NCI-H2227 (cell line): Measurements from ENCODE around the gene PLAU.
A peak's percentile ranks its signal among the peaks of the same experiment; 100 is the strongest.
"Not testable (repeated sequence)": the region's sequence is repeated elsewhere in the genome, so short reads cannot be mapped to it uniquely, and the experiment has no call there.

ENCODE experiments used
- DNase-seq: peaks from one replicate; lab custom pipeline; 2025; ENCODE audit not compliant: unreplicated experiment; lab: John Stamatoyannopoulos, UW

PLAU gene

DNA sequence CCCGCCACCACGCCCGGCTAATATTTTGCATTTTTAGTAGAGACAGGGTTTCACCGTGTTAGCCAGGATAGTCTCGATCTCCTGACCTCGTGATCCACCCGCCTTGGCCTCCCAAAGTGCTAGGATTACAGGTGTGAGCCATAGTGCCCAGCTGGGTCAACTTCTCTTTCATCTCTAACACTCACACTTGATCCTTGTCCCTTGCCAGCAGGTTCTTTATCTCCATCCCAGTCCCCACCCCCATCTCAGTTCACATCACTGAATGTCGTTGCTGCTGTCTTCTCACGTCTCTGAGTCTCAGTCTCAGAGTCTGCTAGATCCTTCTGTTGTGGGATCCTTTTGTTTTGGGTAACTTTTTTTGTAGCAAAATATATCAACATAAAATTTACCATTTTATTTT, 15.6 kb upstream of the PLAU start:
- not testable (repeated sequence) for DNase-seq

DNA sequence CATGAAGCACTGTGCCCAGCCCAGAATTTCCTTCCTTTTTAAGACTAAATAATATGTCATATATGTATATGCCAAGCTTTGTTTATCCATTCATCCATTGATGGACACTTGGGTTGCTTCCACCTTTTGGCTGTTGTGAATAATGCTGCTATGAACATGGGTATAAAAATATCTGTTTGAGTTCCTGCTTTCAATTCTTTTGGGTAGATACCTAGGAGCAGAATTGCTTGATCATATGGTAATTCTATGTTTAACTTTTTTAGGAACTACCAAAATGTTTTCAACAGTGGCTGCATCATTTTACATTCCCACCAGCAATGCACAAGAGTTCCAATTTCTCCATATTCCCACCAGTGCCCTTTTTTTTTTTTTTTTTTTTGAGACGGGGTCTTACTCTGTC, 13.2 kb upstream of the PLAU start:
- no peak for DNase-seq

DNA sequence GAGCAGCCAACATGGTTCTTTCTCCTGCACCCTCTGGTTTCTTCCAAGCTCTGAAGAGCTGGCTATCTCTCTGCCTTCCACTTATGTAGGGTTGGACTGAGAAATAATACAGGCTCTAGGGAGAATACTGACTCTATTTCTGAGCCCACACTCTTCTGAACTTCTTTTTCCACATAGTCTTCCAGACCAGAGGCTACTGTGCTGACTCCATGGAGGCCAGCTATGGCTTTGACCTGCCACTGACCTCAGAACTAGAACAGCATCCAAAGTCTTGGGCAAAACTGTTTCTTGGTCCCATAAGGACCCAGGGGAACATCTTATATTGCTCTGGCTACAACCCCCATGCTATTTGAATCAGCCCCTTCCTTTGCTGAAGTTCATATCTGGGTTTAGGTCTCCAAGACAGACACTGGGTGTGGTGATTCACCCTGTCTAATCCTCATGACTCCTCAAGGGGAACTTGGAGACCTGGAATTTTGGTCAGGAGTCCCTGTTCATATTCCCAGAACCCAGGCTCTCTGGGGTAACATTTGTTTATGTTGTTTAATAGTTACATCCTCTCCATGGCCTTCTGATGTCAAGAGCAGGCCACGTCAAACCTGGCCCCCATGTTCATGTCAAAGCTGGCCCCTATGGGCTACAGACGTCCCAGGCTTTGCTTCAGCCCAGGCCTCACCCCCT, 12.1 kb upstream of the PLAU start:
- no peak for DNase-seq

DNA sequence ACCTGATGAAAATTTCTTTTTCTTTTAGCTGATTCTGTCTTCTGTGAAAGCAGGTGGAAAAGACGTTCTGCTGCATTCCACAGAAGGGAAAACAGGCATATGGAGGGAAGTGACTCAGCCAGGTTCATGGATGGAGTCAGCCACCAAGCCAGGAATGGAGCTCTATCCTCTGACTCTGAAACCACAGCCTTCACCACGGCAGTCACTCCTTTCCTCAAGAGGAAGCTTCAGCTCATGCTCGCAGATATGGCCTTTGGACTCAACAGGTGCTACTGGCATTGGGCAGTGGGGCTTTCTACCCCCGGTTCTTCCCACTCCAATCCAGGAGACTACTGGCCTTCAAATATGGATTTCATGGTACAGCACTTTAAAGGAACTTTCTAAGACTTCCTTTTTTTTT, 11.5 kb upstream of the PLAU start:
- no peak for DNase-seq

DNA sequence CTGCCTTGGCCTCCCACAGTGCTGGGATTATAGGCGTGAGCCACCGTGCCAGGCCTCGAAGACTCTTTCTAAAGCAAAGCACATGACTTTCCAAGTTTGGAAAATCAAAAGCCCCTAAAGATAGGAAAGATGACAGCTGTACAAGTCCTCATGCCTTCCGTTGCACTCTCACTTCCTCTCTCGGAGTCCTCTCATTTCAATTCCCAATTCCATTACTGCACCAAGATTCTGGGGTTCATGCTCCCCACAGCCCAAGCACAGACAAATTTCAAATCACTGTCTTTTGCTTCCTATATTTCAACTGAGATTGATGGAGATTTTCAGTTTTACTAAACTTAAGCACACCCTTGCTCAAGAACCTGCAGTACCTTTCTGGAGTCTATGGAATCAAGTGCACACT, 10.9 kb upstream of the PLAU start:
- no peak for DNase-seq

DNA sequence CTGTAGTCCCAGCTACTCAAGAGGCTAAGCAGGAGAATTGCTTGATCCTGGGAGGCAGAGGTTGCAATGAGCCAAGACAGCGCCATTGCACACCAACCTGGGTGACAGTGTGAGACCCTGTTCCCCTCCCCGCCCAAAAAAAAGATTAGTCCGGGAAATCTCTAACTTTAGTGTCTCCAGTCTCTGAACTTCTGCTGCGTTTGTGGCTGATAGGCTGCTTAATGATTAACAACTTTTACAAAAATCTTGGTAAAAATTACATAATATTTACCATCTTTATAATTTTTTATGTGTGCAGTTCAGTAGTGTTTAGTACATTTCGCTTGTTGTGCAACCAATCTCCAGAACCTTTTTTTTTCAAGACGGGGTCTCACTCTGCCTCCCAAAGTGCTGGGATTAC, 9.7 kb upstream of the PLAU start:
- no peak for DNase-seq

DNA sequence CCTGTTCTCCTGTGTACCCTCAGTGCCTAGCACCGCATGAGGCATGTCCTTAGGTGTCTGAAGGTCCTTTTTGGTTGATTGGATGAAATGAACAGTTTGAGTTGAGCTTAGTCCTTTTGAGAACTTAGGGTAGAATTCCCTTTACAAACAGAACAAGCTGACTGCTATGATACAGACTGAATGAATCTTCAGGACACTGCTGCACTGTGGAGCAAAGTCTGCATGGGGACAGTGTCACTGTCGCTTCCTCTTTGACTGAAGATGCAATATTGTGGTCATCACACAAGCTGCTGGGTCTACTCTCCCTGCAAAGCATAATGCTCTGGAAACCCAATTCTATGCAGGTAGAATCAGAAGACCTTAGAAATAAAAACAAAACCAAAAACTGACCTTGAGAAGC, 8.6 kb upstream of the PLAU start:
- DNase-seq: no peak

DNA sequence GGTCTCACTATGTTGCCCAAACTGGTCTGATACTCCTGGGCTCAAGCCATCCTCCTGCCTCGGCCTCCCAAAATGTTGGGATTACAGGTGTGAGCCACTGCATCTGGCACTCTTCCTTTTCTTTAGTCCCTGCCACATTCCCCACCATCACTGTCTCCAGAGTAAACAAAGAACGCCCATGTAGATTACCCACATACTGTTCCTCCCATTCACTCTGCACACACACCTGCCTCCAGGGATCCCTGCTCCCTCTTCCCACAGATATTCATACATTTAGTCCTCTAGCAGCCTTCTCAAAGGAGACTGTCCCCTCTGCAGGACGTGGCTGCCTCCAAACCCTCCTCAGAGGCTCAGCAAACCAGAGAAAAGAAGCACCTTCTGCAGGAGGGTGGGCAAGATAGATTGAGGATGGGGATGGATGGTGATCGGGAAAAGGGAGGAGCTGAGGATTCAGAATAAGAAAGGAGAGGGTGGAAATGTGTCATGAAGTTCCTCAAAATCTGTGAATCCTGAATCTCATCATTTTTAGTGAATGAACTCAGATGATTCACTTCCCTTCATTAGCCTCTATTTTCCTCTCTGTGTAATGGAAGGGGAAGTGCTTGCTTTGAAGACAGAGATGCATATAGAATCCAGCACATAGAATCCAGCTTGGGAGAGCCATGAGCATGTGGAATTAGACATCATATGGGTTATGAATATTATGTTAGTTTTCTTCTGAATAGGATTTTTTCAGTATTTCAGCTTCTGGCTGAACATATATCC, 5.5 kb upstream of the PLAU start:
- DNase-seq: no peak

DNA sequence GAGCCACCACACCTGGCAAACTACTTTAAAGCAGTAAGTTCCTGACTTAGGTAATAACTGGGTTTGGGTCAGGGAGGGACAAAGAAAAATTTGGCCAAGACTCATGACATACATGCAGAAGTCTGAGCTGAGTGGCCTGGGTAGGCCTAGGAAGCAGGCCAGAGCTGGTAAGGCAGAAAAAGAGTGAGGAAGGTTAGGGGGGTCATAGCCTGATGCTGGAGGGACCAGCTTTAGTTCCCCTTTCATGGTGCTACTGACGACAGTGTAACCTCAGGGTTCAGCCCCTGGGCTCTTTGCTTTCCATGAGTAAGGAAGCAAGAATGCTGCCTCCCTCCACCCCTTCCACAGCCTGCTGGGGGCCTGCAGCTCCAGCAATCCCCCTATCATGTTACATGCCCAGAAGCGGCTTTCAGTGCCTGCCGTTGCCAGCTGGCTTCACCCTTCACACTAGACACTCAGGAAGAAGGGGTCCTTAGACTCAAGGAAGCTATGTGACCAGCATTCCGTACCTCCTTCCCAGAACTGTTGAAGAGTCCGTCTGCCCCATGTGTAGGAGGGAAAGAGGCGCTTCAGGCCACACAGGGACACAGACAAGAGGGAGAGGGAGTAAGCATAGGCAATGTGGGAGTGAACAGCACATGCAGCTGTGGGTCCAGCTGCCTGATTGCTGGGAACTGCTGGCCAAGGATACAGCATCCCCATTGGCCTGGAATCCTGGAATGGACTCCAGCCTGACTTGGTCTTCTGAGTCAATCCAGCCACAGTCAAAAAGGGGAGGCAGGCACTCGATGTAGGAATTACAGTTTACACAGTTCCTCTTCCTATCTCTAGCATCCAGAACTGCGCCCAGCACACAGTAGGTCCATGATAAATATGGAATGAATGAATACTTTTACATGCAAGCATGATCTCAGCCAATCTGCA, 4.1 kb upstream of the PLAU start:
- DNase-seq: no peak

DNA sequence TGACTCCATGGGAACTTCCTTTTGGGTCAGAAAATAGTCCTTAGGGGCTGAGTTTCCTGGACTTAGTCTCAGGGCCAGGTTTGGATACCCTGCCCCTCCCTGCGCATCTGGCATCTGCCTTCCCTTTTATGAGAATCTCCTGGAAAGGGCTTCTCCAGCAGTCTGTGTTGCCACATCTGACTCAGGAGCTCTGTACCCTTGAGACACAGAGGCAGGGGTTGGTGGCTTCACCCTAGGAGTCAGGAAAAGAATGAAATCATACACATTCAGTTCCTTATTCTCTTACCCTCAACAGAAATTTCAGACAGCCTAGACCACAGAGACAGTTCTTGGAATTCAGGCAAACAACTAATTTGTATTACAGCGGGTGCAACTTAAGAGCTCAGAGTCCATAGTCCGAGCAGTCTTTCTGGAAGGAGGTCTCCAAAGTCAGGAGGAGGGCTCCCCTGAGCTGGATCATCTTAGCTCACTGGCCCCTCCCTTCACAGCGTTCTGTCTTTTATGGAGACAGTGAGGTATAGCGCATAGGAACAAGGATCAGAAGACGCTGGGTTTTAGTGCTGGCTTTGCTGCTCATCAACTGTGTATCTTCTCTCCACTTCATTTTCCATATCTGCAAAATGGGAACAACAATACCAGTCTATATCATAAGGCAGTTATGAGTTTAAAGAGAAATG, 3.0 kb upstream of the PLAU start:
- no peak for DNase-seq

DNA sequence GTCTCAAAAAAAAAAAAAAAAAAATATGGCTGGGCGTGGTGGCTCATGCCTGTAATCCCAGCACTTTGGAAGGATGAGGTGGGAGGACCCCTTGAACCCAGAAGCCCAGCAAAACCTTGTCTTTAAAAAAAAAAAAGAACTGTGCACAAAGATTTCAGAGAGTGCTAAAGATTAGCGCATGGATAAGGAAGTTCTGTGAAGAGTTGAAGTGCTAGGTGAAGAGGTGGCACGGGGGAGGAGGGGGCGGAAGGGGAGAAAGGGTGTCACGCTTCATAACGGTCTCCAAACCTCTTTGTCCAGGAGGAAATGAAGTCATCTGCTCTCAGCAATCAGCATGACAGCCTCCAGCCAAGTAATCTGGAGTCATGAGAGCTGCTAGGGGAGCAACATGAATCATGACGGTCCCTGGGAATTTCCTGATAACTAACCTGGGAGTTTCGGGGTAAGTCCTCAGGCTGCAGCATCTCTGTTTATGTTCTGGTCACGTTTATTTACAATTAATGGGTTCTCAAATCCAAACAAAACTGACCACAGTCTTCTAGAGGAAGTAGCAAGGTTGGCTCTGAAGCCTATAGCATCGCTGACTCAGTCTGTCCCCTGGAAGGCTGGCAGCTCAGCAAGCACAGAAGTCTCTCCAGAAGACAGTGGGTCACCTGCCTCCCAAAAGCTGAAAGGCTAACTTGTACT, 1.9 kb upstream of the PLAU start:
- no peak for DNase-seq

DNA sequence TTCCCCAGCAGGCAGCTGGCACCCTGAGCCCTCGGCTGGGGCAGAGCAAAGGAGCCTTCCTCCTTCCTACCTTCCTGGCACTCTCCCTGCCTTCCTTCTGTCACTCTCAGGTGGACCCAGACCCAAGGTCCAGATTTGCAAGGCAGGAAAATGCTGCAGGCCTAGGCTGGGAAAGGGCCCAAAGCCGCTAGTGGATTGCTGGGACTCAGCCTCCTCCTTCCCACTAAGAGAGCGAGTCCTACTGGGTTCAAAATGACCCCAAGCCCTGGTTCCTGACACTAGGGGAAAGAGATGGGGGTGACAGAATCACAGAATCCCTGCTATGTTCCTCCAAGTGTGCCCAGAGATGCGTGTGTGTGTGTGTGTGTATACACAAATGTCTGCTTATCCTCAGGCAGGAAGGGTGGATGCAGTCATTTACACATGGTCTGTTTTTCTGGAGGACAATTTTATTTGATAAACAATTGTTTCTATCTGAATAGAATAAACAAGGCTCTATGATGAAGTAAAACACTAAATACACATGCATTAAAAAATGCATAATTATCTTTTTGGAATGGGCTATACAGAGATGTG, 1.3 kb upstream of the PLAU start:
- DNase-seq: no peak

DNA sequence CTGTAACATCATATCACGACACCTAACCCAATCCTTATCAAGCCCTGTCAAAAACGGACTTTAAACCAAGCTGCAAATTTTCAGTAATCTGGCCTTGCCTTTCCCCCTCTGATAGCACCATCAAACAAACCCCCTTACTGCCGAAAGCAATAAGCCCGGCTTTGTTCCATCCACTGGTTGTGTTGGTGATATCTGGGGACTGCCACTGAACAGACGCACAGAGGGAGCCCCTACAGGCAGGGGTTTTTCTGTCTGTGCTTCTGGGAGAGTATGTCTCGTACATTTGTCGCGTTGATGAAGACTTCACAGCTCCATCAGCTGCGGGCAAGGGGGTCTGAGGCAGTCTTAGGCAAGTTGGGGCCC, 550 bp upstream of the PLAU start:
- DNase-seq: peak; percentile 10

DNA sequence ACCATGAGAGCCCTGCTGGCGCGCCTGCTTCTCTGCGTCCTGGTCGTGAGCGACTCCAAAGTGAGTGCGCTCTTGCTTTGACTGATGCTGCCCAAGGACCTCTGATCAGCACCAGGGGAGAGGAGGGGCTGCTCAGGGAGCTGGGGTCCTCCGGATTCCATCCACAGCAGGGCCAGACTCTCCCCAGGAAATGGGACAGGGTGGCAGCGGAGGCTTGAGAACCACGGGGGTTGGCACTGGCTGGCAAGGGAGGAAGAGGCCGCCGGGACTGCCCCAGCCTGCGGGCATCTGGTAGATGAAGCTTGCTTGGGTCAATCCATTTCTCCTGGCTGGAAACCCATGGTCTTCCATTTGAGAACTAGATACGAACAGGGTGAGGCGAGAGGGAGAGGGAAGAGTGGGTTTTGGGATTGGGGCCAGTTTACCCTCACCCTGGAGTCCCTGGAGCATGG, 647 bp downstream of the PLAU start:
- DNase-seq: no peak

DNA sequence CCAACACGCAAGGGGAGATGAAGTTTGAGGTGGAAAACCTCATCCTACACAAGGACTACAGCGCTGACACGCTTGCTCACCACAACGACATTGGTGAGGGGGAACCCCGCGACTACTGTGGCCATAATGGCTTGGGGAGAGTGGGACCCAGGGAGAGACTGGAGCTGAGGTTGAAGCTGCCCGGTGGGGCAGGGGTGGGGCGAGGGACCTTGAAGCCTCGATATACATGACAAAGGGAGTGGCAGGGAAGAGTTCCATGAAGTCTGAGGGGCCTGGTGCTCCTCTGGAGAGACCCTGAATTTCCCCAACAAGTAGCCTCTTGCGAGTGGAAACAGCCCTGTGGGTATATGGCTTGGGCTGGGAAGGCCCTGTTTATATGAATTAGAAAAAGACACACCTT, 3.1 kb downstream of the PLAU start:
- no peak for DNase-seq

DNA sequence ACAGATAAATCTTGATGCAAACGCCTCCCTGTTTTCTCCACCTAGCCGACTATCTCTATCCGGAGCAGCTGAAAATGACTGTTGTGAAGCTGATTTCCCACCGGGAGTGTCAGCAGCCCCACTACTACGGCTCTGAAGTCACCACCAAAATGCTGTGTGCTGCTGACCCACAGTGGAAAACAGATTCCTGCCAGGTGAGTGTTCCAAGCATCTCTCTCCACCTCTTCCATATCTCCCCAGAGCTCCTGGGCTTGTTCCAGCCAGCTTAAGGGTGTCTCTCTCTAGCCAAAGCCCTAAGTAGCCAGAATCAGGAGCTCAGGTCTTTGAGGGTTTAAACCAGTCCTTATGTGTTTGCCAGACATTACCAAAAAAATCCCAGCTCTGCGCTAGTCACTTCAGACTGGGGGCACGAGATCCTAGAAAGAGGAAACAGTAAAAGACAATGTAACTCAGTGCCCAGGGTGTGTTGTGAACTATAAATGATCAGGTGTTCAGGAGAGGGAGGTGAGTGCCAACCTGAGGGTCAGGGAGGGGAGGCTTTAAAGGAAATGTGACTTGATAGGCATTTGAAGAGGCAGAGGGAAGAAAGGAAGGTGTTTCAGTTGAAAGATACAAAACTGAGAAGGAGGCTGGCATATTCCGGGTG, 4.4 kb downstream of the PLAU start:
- DNase-seq: no peak

DNA sequence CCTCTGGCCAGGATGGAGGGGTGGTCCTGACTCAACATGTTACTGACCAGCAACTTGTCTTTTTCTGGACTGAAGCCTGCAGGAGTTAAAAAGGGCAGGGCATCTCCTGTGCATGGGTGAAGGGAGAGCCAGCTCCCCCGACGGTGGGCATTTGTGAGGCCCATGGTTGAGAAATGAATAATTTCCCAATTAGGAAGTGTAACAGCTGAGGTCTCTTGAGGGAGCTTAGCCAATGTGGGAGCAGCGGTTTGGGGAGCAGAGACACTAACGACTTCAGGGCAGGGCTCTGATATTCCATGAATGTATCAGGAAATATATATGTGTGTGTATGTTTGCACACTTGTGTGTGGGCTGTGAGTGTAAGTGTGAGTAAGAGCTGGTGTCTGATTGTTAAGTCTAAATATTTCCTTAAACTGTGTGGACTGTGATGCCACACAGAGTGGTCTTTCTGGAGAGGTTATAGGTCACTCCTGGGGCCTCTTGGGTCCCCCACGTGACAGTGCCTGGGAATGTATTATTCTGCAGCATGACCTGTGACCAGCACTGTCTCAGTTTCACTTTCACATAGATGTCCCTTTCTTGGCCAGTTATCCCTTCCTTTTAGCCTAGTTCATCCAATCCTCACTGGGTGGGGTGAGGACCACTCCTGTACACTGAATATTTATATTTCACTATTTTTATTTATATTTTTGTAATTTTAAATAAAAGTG, 6.0 kb downstream of the PLAU start:
- no peak for DNase-seq

DNA sequence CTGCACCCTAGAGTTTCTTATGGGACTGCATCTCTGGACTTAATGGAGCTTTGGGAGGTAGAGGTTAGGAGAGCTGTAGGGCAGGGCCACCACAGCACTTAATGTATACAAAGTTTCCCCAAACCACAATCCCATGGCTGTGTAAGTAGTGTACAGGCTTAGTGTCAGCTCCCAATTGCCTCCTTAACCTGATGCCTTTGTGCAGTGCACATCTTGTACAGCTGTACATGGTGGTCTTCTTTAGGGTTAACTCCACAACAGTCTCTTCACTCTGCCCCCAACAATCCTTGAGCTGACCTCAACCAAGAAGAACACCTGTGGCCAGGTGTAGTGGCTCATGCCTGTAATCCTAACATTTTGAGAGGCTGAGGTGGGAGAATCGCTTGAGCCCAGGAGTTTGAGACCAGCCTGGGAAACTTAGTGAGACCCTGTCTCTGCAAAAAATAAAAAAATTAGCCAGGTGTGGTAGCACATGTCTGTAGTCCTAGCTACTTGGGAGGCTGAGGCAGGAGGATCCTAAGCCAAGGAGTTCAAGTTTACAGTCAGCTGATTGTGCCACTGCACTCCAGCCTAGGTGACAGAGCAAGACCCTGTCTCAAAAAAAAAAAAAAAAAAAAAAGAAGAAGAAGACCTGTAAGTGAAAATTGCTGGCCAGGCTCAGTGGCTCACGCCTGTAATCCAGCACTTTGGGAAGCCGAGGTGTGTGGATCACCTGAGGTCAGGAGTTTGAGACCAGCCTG, 6.8 kb downstream of the PLAU start:
- DNase-seq: no peak
